ENCODE data around the gene DNAH10. TPM values are rescaled to one million over a fixed set of nuclear protein-coding genes. Genes with fewer than 3 reads are reported as not detected.

DNAH10 gene
- total and polyA plus RNA-seq, 2 of the 4 experiments (the other 2 are of a cell fraction) = 0.18 to 0.22 TPM

DNA sequence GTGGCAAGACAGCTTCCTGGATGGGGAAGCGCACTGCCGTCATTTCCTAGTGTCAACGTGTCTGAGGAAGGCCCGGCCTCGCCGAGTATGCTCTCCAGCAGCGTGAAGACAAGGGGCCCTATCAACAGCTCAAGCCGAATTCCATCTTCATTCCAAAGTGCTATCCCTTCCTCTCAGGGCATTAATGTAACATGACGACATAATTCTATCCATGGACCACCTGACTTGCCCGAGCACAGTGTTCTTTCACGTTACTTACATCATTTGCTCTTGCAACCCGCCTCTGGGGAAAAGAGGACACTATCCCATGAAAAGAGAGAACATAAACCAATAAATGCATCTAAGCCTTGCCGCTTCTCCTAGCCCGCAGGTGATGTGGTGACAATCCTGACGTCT, 187.7 kb downstream of the DNAH10 start:
- no peak overlapping the region for H2BK120ac ChIP-seq (ENCODE audit: low read depth, low read length)
- H2BK20ac ChIP-seq (ENCODE audit: low read depth, low read length) = no peak overlapping the region
- no peak overlapping the region for H2AFZ ChIP-seq (replicated peaks; ENCODE audit: low read length, poor library complexity)
- no peak overlapping the region for H3K23ac ChIP-seq (ENCODE audit: low read depth, low read length)
- no peak overlapping the region for H3K56ac ChIP-seq (ENCODE audit: extremely low read depth, insufficient read depth, low read length)
- H3K36me3 ChIP-seq (ENCODE audit: control insufficient read depth, insufficient read depth, low read length) = peaks cover 11% of the 10 kb centered on the region
- CTCF ChIA-PET = no interaction called here
- dilution Hi-C loops (cut with HindIII; ENCODE audit: low sequenced_read_pairs, unreplicated experiment) (no loop called here), intact Hi-C loops (cut with micrococcal nuclease) (no loop called here), in situ Hi-C loops (cut with MboI; ENCODE audit: low sequenced_read_pairs) (no loop called here)
- H3K4me1 ChIP-seq (ENCODE audit: control insufficient read depth, insufficient read depth, low read length) = peaks cover 19% of the 10 kb centered on the region
- H3K4me3 ChIP-seq (ENCODE audit: insufficient read depth, low read depth, low read length) = no peak overlapping the region
- H3K9me1 ChIP-seq (ENCODE audit: insufficient read depth, low read length) = peaks cover 13% of the 10 kb centered on the region
- no peak overlapping the region for H3K18ac ChIP-seq (ENCODE audit: low read depth, low read length)
- no peak overlapping the region for H2BK5ac ChIP-seq (ENCODE audit: low read depth, low read length, poor library complexity, severe bottlenecking)
- H4K20me1 ChIP-seq (ENCODE audit: insufficient read depth, low read length) = peaks cover 7% of the 10 kb centered on the region; the same call in 1 of the 2 replicates
- no peak overlapping the region for H3K14ac ChIP-seq (replicated peaks; ENCODE audit: low read depth, low read length)
- H4K5ac ChIP-seq (ENCODE audit: low read depth, low read length) = no peak overlapping the region
- no peak overlapping the region for H3K4ac ChIP-seq (ENCODE audit: low read depth, low read length)
- no peak overlapping the region for H3K9ac ChIP-seq (ENCODE audit: low read depth, low read length)
- DNase-seq (no peak), ATAC-seq (ENCODE audit: low read depth) (no peak)
- no peak overlapping the region for H3K4me2 ChIP-seq (ENCODE audit: low read depth, low read length)
- WGBS, 2 experiments (ENCODE audit: extremely low coverage in 2 of 2, insufficient read length in 1 of 2) = 83% methylated on average over 7 of the region's 15 CpGs; no CpG with 5 or more reads in 1 of the 2 experiments
- no peaks in the 10 kb centered on the region for H3K9me3 ChIP-seq (ENCODE audit: control insufficient read depth, insufficient read depth, low read length)
- no peak overlapping the region for H2AK5ac ChIP-seq (ENCODE audit: low read depth, low read length)
- no peak overlapping the region for H2AK9ac ChIP-seq (replicated peaks; ENCODE audit: low read depth, low read length, poor library complexity)
- peaks cover 32 to 75% of the 10 kb centered on the region in 2 experiments for H3K79me1 ChIP-seq (ENCODE audit: low read depth in 1 of 2, low read length in 2 of 2)
- H4K8ac ChIP-seq (ENCODE audit: low read depth in 2 of 2, low read length in 2 of 2) = no peak overlapping the region
- POLR2A ChIA-PET (ENCODE audit: unreplicated experiment) = no interaction called here
- TF ChIP-seq, protein P1, sequence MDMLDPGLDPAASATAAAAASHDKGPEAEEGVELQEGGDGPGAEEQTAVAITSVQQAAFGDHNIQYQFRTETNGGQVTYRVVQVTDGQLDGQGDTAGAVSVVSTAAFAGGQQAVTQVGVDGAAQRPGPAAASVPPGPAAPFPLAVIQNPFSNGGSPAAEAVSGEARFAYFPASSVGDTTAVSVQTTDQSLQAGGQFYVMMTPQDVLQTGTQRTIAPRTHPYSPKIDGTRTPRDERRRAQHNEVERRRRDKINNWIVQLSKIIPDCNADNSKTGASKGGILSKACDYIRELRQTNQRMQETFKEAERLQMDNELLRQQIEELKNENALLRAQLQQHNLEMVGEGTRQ (IDR thresholded peaks at IDR 0.05; ENCODE audit: low read depth, low read length) = no peak
- no peak for TF ChIP-seq MAZ (IDR thresholded peaks at IDR 0.05; ENCODE audit: borderline replicate concordance, low read depth, low read length)
- TF ChIP-seq, protein P2, sequence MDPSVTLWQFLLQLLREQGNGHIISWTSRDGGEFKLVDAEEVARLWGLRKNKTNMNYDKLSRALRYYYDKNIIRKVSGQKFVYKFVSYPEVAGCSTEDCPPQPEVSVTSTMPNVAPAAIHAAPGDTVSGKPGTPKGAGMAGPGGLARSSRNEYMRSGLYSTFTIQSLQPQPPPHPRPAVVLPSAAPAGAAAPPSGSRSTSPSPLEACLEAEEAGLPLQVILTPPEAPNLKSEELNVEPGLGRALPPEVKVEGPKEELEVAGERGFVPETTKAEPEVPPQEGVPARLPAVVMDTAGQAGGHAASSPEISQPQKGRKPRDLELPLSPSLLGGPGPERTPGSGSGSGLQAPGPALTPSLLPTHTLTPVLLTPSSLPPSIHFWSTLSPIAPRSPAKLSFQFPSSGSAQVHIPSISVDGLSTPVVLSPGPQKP (IDR thresholded peaks at IDR 0.05; ENCODE audit: borderline replicate concordance, low read depth, low read length) = no peak
- no peak overlapping the region for H2BK15ac ChIP-seq (ENCODE audit: low read depth, low read length)
- H4K91ac ChIP-seq (ENCODE audit: insufficient read depth, low read depth, low read length) = no peak overlapping the region
- BruUV-seq (replicated peaks) = no TSS peak
- H3K27me3 ChIP-seq (ENCODE audit: control insufficient read depth, insufficient read depth, low read length) = no peaks in the 10 kb centered on the region
- no peak overlapping the region for H3K27ac ChIP-seq (ENCODE audit: insufficient read depth, low read length)
